ENCODE data around the gene SAE1.
"Not testable (repeated sequence)": the region's sequence is repeated elsewhere in the genome, so short reads cannot be mapped to it uniquely, and the experiment has no call there.

The SAE1 gene

GRCh38 chr19:47130589-47131227, at the start of gene SAE1:
SAE1 (plus strand) TSS chr19:47130835; CDS start chr19:47130931, 96 bp downstream.
- peak; percentile 97 to 99 for DNase-seq

DNA sequence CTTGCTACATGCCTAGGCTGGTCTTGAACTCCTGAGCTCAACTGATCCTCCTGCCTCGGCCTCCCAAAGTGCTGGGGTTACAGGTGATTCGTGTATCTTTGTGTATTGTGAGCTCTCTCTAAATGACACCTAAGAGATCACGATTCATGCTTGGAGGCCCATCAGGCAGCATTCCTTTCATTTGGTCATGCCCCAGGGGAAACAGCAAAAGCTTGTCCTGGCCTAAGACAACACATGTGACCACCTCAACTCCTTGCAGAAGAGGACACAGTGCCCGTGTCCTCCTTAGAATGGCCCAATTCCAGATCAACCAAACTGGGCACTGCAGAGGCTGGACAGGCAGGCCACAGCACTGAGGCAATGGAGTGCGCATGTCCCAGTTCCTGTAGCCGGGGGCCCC, 49.5 kb upstream of the SAE1 start:
- no peak for DNase-seq

DNA sequence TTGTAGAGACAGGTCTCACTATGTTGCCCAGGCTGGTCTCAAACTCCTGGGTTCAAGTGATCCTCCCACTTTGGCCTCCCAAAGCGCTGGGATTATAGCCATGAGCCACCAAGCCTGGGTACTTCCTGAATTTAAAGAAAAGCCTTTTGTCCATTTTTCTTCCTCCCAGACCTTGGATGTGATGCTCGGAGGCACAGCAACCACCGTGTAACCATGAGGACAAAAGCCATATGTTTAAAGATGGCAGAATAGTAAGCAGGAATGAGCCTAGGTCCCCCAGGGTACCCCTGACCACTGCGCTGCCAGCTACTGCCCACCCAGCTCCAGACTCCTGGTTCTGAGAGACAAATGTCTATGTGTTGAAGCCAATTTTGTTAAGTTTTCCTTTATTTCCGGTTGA, 48.1 kb upstream of the SAE1 start:
- DNase-seq, result no peak

GRCh38 chr19:47084879-47085439, 45.7 kb upstream of the SAE1 start:
- DNase-seq, result no peak

DNA sequence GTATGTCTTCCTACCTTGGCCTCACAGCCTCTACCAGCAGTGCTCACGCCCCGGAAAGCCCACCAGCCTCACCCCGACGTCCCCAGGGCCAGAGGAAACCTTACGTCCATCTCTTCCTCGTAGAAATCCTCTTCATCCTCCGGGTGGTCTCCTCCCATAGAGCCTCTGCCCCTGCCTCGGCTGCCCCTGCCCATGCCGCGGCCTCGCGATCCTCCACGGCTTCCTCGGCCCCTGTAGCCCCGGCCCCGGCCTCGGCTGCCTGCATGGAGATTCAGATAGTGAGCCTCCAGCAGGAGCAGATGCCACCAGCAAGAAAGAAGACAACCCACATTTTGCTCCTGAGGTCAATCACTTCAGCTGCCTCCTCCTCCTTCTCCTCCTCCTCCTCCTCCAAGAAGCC, 44.4 kb upstream of the SAE1 start:
- no peak for DNase-seq

GRCh38 chr19:47089767-47090350, 40.8 kb upstream of the SAE1 start:
- DNase-seq, result no peak

DNA sequence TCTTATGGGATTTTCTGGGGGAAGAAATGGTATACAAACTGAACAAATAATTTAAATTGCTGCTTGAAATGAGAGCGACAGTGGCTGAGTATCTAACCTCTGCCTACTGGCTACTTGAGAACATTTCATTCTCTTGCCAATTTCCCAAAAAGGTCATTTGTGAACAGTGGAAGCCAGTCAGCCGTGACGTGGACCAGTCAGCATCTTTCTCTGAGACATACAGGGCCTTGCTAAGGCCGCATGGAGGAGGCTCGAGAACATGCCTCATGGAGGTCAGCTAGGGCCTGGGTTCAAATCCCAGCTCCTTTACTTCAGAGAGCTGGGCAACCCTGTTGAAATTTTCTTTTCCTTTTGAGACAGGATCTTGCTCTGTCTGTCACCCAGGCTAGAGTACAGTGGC, 37.4 kb upstream of the SAE1 start:
- DNase-seq, result no peak

DNA sequence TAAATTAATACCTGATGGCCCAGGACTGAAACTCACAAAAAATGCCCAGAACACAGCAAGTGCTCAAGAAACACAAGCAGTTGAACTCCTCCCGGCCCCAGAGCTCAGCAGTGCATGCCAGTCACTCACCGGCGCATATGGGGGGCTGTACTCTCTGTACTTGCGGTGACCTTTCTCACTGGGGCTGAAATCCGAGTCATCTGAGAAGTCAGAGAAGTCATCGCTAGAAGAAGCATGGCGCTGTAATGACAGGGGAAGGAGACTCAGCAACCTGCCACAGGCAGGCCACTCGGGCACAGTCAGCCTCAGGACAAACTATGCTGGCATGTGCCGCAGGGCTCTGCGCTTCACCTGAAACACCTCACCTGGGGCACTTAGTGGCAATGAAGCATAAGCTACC, 36.8 kb upstream of the SAE1 start:
- no peak for DNase-seq

DNA sequence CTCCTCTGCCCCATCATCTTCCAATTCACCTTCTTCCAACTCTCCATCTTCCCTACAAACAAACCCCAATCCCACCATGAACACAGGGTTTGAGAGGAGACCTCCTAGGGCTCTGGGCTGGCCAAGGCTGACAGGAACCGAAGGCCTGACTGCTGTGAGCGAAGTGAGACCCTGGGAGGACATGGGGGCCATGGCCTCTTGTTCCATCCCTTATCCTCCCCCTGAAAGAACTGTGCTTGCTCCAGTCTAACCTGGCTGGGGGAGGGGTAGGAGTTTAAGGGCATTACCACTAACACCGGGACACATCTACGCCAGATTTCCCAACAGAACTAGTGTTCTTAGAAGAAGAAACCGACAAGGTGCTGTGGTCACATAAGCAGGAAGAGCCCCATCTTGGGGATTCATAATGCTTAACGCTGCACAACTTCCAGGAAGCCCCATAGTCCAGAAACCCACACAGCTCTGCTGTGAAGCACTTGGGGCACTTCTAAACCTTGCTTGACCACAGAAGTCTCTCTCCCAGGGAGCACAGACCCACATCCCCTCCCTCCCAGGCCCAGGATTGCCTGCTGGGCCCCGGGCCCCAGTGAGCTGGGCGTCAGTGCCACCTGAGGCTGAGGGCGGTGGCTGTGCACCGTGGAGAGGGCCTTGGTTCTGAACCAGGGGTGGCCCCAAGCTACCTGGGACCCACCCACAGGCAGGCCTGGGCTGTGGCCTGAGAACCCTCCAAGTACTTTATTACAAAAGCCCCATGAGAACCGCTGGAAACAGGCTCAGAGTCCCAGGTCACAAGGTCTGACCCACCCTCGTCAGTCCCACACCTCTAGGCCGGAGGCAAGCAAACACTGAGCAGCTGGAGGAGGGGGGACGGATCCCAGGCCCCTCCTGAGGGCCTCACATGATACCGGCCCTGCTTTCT, 35.8 kb upstream of the SAE1 start:
- no peak for DNase-seq

GRCh38 chr19:47095476-47096099, 35.0 kb upstream of the SAE1 start:
- no peak for DNase-seq

- no peak for DNase-seq
These were observed 34.4 kb upstream of the SAE1 start for GRCh38 chr19:47096100-47096704.

- no peak for DNase-seq
These were observed 33.9 kb upstream of the SAE1 start for GRCh38 chr19:47096721-47097120.

DNA sequence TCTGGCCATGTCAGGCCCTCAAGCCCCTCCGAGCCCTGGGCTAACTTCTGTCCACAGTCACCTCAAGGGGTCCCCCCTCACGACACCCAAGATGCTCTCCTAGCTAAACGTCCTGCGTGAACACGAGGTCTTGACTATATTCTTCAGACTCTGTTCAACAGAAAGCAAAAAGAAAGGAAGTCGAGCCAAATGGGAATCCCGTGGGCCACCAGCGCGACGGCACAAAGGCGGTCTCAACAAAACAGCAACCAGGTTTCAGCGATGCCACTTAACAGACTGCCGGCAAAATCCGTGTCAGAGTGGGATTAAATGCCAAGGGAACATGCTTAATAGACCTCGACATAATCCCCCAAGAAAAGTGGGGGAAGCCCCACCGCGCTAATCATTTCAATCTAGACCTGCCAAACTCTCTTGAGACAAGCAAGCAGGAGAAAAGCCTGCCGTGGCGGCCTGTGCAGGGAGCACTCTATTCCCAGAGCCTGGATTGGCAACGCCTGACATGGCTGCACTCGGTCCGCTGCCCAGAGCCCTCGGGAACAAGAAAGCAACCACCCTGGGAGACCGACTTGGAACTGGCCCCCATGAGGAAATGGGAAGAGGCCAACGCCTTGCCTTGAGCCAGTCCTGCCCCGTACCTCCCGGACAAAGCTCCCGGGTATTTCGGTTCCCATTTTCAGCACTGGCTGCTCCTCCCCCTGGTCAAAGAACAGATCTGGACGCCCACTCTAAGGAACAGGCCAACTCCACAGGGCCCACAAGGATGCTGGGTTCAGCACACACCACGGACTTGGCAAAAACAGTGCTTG, 33.0 kb upstream of the SAE1 start:
- DNase-seq, result peak; percentile 77 to 90

DNA sequence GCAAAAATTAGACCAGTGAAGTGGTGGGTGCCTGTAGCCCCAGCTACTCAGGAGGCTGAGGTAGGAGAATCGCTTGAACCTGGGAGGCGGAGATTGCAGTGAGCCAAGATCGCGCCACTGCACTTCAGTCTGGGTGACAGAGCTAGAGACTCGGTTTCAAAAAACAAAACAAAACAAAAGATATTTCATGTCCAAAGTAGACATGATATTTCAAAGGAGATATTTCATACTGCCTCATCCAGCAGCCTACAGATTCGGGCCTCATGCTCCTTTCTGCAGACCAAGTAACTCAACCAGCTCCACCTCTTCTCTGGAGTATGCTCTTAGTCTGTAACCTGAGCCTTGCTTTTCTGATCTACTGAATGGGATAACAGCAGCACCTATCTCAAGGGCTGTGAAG, 32.0 kb upstream of the SAE1 start:
- DNase-seq, result no peak

GRCh38 chr19:47099576-47100050, 31.0 kb upstream of the SAE1 start:
- DNase-seq, result no peak

DNA sequence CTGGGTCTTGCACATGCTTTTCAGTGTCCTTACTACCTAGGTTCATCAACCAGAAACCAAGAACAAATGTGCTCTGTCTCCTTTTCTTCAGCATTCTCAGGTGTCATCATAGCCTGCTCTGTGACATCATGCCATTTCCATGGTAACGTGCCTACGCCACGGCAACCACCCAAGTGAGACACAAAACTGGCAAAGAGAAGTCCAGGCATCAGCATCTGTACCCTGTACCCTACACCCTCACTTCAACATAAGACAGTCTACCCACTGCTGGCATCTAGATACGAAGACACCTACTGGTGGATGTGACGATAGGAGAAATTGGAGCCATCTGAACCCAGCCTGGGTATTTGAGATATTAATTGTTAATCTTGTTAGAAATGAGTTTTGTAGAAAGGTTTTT, 30.3 kb upstream of the SAE1 start:
- no peak for DNase-seq

GRCh38 chr19:47101116-47101515, 29.5 kb upstream of the SAE1 start:
- DNase-seq, result not testable (repeated sequence)

GRCh38 chr19:47102346-47103060, 28.1 kb upstream of the SAE1 start:
- DNase-seq, result no peak

DNA sequence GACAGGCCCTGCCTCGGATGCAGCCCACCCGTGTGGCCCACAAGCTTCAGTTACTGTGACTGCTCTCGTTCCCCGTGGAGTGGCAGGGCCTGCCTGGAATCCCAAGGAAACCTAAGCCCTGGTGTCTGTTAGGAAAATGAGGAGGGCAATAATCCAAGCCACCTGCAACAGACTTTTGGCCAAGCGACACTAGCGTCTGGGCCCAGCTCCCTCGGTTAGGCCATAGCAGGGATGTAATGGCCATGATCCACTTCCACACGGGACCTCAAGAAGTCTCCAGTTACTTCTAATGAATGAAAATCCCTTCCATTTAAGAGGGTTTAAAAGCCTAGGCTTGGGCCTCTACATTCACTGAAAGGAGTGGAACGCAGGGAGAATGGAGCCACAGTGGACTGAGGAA, 26.0 kb upstream of the SAE1 start:
- DNase-seq, result no peak

- no peak for DNase-seq
These were observed 24.8 kb upstream of the SAE1 start for GRCh38 chr19:47105874-47106273.

DNA sequence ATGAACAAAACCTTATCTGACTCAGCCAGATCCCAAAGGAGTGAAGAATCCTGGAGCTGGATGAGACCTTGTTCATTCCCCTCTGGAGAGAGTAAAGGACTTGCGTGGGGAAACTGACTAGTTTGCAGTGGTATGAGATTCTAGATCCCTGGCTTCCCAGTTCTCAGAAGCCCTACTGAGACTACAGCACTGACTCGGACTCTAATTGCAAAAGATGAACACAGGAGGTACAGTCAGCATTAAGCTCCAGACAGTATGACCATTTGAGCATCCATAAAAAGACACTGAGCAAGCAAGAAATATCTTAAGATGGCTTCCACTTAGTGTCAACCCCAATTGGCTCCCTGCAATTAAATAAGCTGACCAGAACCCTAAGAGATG, 23.8 kb upstream of the SAE1 start:
- no peak for DNase-seq

Measured in NCI-H524 (cell line).